EL (cell line): ENCODE data around the gene SMAD1.
"Not testable (repeated sequence)": the region's sequence is repeated elsewhere in the genome, so short reads cannot be mapped to it uniquely, and the experiment has no call there.

Source experiments
- DNase-seq: peaks from one replicate; pipeline ENCODE4 v3.0.0-alpha.2; 2016

Gene SMAD1

DNA sequence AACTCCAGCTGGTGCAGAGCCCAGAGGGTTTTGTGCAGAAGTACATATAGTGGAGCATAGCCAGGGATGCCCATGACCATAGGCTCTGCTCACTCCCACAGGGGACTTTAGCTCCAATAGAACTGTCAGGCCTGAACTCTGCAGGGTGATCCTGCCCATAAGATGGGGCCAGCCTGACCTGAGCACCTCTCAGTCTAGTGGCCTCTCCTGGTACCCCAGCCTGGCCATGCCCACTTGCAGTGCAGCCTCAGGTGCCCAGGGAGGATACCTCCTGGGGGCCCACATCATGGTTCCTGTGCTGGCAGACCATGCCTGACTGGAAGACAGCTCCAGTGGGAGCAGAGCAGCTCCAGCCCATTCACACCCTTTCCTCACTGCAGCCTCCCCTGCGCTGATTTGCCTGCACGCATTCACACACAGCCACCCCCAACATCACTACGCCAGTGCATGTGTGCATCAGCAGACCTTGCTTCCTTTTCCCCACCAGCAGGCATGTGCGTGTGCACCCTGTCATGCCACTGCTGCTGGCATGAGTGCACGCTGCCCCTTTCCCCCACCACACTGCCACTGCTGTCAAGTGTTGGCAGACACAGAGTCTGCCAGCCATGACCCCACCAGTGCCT is 84.5 kb downstream of the SMAD1 start:
- DNase-seq: no peak

DNA sequence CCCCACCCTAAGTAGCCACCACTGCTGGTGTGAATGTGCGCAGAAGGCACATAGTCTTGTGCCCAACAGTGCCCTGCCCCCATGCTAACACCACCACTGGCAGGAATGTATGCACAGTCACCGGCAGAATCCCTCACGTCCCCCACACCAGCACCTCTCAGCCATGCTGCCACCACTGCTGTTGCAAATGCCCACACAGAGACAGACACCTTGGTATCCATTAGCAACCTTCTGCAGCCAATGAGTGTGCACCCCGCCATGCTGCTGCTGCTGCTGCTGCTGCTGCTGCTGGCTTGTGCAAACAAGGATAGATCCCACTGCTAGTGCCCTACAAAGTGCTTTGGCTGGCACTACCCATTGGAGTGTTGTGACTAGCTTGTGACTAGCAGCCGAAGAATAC is 85.1 kb downstream of the SMAD1 start:
- no peak for DNase-seq

- no peak for DNase-seq
These were observed 85.9 kb downstream of the SMAD1 start for GRCh38 chr4:145567516-145567915.

DNA sequence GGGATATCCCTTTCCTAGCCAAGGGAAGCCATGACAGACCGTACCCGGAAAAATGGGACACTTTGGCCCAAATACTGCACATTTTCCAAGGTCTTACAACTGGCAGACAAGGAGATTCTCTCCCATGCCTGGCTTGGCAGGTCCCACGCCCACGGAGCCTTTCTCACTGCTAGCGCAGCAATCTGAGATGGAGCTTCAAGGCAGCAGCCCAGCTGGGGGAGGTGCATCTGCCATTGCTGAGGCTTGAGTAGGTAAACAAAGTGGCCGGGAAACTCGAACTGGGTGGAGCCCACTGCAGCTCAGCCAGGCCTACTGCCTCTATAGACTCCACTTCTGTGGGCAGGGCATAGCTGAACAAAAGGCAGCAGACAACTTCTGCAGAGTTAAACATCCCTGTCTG is 92.9 kb downstream of the SMAD1 start:
- not testable (repeated sequence) for DNase-seq

- no peak for DNase-seq
These were observed 99.3 kb downstream of the SMAD1 start for GRCh38 chr4:145580906-145581305.

GRCh38 chr4:145583191-145584055 is 101.8 kb downstream of the SMAD1 start:
- DNase-seq: no peak

- no peak for DNase-seq
These were observed 105.6 kb downstream of the SMAD1 start for GRCh38 chr4:145587088-145587754.

DNA sequence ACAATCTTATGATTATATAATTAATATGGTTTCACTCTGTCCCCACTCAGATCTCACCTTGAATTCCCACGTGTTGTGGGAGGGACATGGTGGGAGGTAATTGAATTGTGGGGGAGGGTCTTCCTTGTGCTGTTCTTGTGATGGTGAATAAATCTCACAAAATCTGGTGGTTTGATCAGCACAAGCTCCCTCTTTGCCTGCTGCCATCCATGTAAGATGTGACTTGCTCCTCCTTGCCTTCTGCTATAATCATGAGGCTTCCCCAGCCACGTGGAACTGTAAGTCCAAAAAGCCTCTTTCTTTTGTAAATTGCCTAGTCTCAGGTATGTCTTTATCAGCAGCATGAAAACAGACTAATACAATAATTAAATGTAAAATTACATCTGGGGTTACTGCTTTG is 107.7 kb downstream of the SMAD1 start:
- DNase-seq: not testable (repeated sequence)

- DNase-seq: no peak
These were observed 108.5 kb downstream of the SMAD1 start for GRCh38 chr4:145589916-145590702.

DNA sequence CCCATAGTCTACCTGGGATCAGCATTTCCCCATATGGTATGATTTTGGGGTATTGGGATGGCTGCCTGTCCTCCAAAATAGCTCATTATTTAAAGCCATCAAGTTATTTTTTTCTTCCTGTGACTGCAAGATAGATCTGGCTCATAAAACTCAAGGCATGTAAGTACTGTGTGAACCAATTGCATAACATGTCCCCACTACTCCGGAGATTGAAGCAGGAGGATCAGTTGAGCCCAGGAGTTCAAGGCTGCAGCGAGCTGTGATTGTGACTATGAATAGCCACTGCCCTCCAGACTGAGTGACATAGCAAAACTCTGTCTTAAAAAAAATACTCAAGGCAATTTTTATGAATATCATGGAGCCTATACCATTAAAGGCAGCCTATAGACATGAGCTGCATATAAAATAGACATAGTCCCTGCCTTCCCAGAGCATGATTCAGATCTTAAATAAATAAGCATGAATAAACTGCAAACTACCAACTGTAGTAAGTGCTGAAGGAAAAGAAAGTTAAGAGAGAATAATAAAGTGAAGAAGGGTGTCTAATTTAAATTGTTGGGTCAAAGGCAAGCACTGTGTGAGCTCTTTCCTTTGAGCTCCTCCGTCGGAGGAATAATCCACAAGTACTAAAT is 120.6 kb downstream of the SMAD1 start:
- no peak for DNase-seq

- DNase-seq: no peak
These were observed 124.3 kb downstream of the SMAD1 start for GRCh38 chr4:145605941-145606340.
